Peyer's patch (tissue), 4 donors: ENCODE measurements around the gene SPEF2. TPM values are rescaled to one million over a fixed set of nuclear protein-coding genes. Genes with fewer than 3 reads are reported as not detected.
A peak's percentile ranks its signal among the peaks of the same experiment; 100 is the strongest.

Experiments used
- DNase-seq, 3 donors: peaks; one replicate each; pipeline ENCODE4 v3.0.0-alpha.2; 2017 to 2019
- H3K27ac ChIP-seq, 4 donors: fragments of 200-600 bp; sonication (generic); one replicate each; pipeline ENCODE4 v1.5.1; 2016 to 2019
- H3K27me3 ChIP-seq, 2 donors: fragments of 200-600 bp; sonication (generic); one replicate each; pipeline ENCODE4 v1.5.1; 2019
- H3K36me3 ChIP-seq, 3 donors: fragments of 200-600 bp; sonication (generic); one replicate each; pipeline ENCODE4 v1.5.1; 2016 to 2019
- H3K4me1 ChIP-seq, 4 donors: fragments of 200-600 bp; sonication (generic); one replicate each; pipeline ENCODE4 v1.5.1; 2016 to 2019
- H3K4me3 ChIP-seq, 4 donors: fragments of 200-600 bp; sonication (generic); 1 replicate in 3 of 4; 2 replicates in 1 of 4; pipeline ENCODE4 v1.5.1; 2016 to 2019; ENCODE audit warnings: mild to moderate bottlenecking in 1 of 4
- H3K9me3 ChIP-seq, 4 donors: fragments of 200-600 bp; sonication (generic); one replicate each; pipeline ENCODE4 v1.5.1; 2016 to 2019; ENCODE audit warnings: mild to moderate bottlenecking in 1 of 4
- POLR2A ChIP-seq, 2 donors: fragments of 450-650 bp; IDR thresholded peaks; one replicate each; pipeline ENCODE4 v1.5.1; 2017; ENCODE audit warnings: antibody characterized with exemption in 2 of 2, mild to moderate bottlenecking in 2 of 2, moderate library complexity in 2 of 2
- total RNA-seq, 4 donors: library from RNA; depleted of rRNA; stranded (reverse); fragments of >200 nt; gene quantifications; one replicate each; pipeline ENCODE4 v1.1.0, GENCODE V29; 2016
- TF ChIP-seq, protein P1 (sequence below), 6 experiments: fragments of 450-650 bp in 4 of 6; fragments of 200-600 bp in 2 of 6; sonication (generic) in 1 of 6; IDR thresholded peaks; one replicate each; pipeline ENCODE4 v1.5.1; 2017 to 2019; ENCODE audit warnings: antibody characterized with exemption in 6 of 6, mild to moderate bottlenecking in 3 of 6, moderate library complexity in 1 of 6

Gene SPEF2
- total RNA-seq, 4 donors from 2014 or later = 2.5 to 8.8 (median 5.1) TPM

DNA sequence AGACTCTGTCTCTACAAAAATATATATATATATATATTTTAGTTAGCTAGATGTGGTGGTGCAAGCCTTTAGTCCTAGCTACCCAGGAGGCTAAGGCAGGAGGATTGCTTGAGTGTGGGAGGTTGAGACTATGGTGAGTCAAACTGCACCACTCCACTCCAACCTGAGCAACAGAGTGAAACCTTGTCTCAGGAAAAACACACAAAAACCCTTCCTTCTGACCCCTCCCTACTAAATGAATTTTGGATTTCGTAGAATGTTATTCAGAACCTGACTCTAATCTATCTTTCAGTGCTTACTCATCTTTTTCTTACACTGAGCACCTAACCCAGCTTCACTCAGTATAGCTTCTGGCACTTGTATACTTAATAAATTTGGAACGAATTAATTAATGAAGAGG lies 203.8 kb downstream of the SPEF2 start:
- H3K9me3 ChIP-seq = no peaks in the 10 kb centered on the region
- TF ChIP-seq, protein P1, sequence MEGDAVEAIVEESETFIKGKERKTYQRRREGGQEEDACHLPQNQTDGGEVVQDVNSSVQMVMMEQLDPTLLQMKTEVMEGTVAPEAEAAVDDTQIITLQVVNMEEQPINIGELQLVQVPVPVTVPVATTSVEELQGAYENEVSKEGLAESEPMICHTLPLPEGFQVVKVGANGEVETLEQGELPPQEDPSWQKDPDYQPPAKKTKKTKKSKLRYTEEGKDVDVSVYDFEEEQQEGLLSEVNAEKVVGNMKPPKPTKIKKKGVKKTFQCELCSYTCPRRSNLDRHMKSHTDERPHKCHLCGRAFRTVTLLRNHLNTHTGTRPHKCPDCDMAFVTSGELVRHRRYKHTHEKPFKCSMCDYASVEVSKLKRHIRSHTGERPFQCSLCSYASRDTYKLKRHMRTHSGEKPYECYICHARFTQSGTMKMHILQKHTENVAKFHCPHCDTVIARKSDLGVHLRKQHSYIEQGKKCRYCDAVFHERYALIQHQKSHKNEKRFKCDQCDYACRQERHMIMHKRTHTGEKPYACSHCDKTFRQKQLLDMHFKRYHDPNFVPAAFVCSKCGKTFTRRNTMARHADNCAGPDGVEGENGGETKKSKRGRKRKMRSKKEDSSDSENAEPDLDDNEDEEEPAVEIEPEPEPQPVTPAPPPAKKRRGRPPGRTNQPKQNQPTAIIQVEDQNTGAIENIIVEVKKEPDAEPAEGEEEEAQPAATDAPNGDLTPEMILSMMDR (IDR thresholded peaks at IDR 0.05) = no peak
- TF ChIP-seq POLR2A (IDR thresholded peaks at IDR 0.05) = no peak
- peak overlapping the region in 3 of 4 donors; percentile 13 to 66 (median 46) for H3K27ac ChIP-seq

DNA sequence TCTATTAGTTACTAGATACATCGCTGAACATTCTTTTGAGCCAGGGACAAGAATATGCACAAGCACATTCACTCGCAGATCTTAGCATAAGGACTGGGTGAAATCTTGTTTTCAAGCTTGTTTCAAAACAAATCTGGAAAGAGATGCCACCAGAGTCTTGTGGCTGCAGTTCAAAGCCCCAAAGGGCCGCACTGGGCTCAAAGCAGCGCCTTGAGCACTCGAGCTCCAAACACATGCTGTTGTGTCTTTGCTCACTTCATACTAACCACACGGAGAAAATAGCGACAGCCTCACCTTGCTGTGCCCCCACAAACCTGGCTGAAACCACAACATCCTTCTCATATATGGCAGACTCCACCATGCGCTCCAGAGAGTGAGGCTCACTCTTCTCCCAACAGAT lies 204.8 kb downstream of the SPEF2 start:
- Histone ChIP-seq H3K4me1 (no peaks in the 10 kb centered on the region), H3K36me3 (no peaks in the 10 kb centered on the region), H3K4me3 (no peak overlapping the region), H3K27me3 (no peaks in the 10 kb centered on the region), H3K27ac (peak overlapping the region in 3 of 4 donors; percentile 13 to 66 (median 55)), H3K9me3 (no peaks in the 10 kb centered on the region)
- peak in 2 of 3 donors; percentile 50 to 79 for DNase-seq
- TF ChIP-seq POLR2A (IDR thresholded peaks at IDR 0.05) = no peak
- TF ChIP-seq, protein P1 (IDR thresholded peaks at IDR 0.05) = no peak

More for the DNA sequence above, 203.8 kb downstream of the SPEF2 start:
- DNase-seq = no peak
- H3K27me3 ChIP-seq = no peaks in the 10 kb centered on the region
- no peak overlapping the region for H3K4me3 ChIP-seq
- no peaks in the 10 kb centered on the region for H3K36me3 ChIP-seq
- no peaks in the 10 kb centered on the region for H3K4me1 ChIP-seq

DNA sequence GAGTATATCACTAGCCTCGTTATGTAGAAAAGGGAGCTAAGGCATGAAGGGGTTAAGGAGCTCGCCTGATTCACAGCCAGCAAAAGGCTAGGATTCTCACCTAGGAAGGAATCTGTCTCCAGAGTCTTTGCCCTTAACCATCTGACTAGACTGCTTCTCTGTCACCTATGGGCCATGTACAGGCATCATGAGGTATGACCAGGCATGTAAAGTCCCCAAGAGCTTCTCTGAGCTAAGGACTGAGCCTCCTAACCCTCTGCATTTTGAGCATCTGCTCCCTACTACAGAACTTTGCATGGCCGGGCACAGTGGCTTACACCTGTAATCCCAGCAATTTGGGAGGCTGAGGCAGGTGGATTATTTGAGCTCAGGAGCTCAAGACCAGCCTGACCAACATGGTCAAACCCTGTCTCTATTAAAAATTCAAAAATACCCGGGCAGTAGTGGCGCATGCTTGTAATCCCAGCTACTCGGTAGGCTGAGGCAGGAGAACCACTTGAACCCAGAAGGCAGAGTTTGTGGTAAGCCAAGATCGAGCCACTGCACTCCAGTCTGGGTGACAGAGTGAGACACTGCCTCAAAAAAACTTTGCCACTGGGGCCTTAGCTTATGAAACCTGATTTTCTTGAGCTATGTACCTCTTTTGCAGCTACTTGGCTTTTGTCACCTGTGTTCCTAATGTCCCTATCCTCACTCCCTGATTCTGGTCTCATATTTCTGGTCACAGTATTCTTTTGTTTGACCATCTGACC lies 205.9 kb downstream of the SPEF2 start:
- H3K27ac ChIP-seq = peak overlapping the region; percentile 45 to 64 (median 54)
- no peaks in the 10 kb centered on the region for H3K27me3 ChIP-seq
- H3K4me1 ChIP-seq = no peaks in the 10 kb centered on the region
- no peak overlapping the region for H3K4me3 ChIP-seq
- DNase-seq = no peak
- TF ChIP-seq, protein P1 (IDR thresholded peaks at IDR 0.05) = no peak
- no peak for TF ChIP-seq POLR2A (IDR thresholded peaks at IDR 0.05)
- H3K36me3 ChIP-seq = no peaks in the 10 kb centered on the region
- no peaks in the 10 kb centered on the region for H3K9me3 ChIP-seq

DNA sequence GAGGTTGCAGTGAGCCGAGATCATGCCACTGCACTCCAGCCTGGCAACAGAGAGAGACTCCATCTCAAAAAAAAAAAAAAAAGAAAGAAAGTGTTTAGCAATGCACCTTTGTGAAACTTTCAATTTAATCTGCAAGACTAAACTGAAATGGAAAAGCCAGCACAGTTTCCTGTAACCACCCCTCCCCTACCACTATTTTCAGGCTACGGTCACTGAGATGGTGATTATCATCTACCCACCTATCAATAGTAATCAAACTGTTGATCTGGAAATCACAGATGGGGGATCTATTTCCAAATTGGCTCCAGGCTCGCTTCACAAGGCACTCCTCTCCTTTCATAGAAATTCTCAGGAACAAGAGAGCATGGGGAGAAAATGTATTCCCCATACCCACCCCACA lies 208.4 kb downstream of the SPEF2 start:
- no peaks in the 10 kb centered on the region for H3K9me3 ChIP-seq
- H3K27me3 ChIP-seq = no peaks in the 10 kb centered on the region
- H3K27ac ChIP-seq = peak overlapping the region in 2 of 4 donors; percentile 52 to 62
- H3K4me3 ChIP-seq = no peak overlapping the region
- no peaks in the 10 kb centered on the region for H3K4me1 ChIP-seq
- TF ChIP-seq, protein P1 (IDR thresholded peaks at IDR 0.05) = no peak
- no peak for TF ChIP-seq POLR2A (IDR thresholded peaks at IDR 0.05)
- H3K36me3 ChIP-seq = no peaks in the 10 kb centered on the region
- no peak for DNase-seq

DNA sequence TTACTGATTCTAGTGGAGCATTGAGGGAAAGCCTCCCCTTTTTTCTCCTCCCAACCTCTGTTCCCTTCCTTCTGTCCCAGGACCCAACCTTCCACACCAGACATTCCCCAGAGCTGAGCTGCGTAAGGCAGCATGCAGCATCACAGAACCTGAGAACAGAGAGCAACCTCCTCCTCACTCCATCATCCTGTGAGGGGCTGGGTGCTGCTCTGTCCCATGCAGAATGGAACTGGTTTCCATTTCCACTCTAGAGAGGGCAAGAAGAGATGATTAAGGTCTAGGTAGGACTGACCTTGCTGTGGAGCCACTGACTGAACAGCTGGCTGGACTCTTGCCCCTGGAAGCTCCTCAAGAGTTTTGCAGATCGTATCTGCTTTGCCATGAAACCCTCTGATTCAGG lies 208.9 kb downstream of the SPEF2 start:
- Histone ChIP-seq H3K4me3 (no peak overlapping the region), H3K9me3 (no peaks in the 10 kb centered on the region), H3K27me3 (no peaks in the 10 kb centered on the region), H3K27ac (peak overlapping the region in 3 of 4 donors; percentile 1 to 62 (median 52)), H3K36me3 (no peaks in the 10 kb centered on the region), H3K4me1 (no peaks in the 10 kb centered on the region)
- no peak for DNase-seq
- TF ChIP-seq POLR2A (IDR thresholded peaks at IDR 0.05) = no peak
- TF ChIP-seq, protein P1 (IDR thresholded peaks at IDR 0.05) = no peak
